Ecto neural progenitor cell (in vitro differentiated cells): ENCODE data around the gene SLC22A3.

Experiments
- DNase-seq: peaks from one replicate; pipeline ENCODE4 v3.0.0-alpha.2; 2018; ENCODE audit warnings: low spot score

Gene SLC22A3

DNA sequence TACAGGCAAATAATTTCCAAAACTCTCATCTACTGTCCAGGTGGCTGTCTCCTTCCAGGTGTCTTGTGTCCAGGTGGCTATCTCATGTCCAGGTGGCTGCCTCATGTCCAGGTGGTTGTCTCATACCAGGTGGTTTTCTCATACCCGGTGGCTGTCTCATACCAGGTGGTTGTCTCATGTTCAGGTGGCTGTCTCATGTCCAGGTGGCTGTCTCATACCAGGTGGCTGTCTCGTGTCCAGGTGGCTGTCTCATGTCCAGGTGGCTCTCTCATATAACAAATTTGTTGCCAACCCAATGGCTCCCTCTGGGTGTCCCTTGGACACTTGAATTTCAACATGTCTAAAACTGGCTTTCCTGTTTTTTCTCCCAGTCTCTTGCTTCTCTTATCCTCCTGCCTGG is 14.3 kb upstream of the SLC22A3 start:
- DNase-seq, result no peak

DNA sequence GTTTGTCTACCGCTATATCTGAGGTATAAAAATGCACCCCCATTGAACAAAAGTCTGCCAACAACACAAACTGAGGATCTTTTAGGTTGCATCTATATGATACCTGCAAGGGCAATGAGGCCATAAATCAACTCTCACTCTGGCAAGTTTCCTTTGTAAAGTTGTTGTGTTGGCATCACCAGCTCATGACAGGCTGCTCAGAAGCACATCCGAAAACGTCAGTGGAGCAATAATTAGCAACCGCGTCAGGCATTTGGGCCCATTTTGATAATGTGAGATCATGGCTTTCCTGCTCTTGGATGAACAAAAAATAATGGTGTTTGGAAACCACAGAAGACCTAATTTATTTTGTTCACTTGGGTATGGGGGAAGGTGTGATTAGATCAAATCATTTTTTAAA is 12.0 kb upstream of the SLC22A3 start:
- no peak for DNase-seq

DNA sequence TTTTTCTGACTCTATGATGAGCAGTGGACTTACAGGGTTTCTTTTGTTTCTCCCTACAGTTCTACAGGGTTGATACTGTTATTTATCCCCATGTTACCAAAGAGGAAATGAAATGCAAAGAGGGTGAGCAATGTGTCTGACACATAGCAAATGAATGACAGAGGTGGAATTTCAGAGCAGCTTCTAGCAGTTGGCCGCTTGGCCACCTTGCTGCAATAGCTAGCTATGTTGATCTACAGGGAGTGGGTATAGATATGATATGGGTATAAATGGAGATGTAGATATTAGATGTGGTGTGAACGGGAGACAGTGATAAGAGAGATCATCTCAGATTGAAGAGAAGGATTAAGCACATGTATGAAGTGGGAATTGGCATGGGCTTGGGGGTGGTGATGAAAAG is 10.9 kb upstream of the SLC22A3 start:
- no peak for DNase-seq

DNA sequence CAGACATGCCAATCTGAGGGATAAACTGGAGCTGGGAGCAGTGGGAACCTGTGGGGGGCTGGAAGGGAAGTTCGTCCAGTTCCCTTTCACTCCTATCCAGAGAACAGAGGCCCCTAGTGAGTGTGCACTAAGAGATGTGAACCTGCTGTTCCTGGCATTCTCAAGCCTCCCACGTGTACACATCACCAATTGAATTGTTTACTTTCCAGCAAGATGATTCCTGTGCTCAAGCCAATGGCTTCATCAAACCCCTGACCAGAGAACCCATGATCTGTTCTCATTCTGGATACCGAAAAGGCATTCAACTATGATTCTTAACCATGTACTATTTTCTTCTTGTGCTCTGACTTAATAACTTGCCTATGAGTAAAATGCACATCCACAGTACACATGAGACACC is 10.2 kb upstream of the SLC22A3 start:
- DNase-seq, result no peak

DNA sequence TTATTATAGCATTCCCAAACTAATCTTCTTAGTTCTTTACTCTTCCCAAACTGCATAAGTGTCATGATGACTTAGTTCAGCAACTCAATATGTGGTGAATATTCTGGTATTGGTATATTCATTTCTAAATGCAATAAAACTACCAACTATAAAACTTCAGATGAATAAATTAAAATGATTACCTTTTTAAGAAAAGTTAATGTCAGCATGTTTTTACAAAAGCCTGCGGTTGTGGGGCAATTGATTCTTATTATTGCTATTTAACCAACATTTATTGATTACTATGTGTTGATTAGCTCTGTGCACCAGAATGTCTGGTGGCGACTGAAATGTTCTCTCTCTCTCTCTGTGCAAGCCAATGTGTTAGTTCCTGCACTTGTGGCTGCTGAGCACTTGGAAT is 5.0 kb upstream of the SLC22A3 start:
- DNase-seq, result no peak

DNA sequence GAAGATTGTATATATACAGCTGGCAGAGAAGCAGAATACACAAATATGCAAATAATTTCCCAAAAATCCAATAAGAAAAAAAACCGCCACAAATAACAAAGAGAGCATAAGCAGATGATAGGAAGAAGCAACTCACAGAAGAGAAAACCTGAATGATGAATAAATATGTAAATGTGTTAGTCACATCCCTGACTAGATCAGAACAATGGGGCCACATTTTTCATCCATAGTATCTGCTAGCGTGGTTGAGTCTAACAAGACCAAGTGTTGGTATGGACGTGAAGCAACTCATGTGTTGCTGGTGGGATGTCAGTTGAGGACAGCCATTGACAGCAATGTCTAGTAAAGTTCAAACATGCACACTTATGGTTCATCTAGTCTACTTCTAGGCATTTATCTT is 3.9 kb upstream of the SLC22A3 start:
- no peak for DNase-seq

DNA sequence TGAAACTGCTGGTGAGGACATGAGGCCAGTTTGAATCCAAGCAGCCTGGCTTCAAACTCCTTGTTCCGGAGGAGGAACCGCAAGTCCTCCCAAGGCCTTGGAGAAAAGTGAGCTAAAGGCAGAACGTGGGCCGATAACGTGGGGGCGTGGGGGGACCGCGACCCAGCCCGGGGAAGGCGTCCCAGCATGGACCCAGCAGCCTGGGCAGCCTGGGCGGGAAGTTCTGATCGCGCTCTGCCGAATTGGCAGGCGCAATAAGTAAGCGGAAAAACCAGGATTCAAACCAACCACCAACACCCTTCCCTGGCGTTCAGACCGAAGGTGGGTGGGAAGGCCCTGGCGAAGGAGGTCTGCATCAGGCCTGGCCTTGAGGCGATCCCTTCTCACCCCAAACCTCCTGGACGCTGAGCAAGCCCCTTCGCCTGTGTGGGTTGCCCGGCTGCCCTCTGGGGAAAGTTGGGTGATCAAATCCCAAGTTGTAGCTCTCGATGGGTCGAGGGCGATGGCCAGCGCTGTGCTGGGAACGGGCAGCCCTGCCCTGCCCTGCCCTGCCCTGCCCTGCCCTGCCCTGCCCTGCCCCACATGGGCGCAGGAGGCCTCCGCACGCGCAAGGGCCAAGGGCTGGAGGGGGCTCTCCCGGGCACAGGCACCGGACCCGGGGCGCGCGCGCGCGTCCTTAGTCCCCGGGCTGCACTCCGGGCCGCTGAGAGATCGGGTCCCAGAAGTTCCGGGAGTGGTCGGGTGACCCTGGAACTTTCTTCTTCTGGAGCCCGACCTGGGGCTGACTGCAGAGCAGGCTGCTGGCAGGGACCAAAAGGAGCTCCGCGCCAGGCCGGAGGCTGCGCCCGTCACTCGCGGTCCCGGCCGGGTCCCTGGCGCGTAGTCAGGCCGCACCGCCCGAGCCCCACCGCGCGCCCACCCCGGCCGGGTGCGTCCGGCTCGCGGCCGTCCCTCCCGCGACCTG is 637 bp upstream of the SLC22A3 start:
- peak; percentile 58 for DNase-seq

DNA sequence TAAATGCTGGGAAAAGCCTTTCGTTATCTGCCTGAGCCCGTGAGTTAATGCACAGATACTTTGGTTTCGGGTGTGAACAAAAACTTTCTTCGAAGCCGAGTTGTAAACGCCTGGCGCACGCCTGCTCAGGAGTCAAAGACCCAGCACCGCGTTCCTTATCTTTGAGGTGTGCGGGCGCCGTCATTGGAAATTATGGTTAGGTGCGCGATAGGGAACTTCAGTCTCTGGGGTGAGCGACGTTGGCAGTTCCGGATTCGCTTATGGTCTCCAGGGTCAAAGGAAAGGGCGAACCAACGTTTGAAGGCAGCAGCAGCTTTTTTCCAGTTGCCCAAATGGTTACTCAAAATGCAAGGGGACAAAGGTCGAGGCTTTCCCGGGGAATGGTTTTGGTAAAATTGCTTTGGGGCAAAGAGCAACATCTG is 853 bp downstream of the SLC22A3 start:
- DNase-seq, result no peak

DNA sequence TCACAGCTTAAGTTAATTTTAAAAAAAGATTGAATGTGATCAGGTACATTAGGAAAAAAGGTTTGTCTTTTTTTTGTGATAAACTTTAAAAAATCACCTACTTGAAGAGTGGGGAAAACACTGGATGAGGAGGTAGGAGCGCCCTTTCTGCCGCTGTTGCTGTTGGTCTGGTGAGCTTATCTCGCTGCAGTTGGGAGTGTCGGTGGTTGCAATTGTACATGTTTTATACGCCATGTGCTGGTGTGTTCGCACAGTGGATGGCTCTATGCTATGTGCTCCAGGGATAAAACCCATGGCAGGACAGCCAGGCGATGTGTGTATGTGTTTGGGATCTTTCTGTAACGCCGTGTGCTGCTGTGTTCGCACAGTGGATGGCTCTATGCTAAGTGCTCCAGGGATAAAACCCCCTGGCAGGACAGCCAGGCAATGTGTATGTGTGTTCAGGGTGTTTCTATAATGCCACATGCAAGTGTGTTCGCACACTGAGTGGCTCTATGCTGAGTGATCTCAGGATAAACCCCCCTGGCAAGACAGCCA is 1.7 kb downstream of the SLC22A3 start:
- no peak for DNase-seq

DNA sequence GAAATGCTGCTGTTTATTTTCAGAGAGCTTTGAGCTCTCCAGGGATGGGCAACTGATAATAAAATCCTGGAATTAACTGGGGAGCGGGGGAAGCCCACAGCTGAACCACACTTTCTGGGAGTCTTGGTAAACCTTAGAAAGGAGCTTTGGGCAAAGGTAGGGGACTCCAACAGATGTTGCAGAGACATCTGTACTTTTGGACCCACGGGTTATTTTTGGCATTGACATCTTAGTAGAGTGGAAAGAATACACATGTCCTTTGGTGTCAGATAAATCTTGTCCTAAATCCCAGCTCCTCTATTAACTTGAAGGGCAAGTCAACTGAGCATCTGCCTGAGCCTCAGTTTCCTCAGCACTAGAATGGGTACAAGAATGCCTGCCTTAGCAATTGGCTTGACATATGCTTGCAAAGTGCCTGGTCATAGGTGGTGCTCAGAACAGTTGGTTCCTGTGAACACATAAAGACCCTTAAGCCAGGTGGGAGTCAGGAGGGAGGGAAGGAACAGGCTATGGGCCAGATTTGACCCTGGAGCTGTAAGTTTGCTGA is 5.8 kb downstream of the SLC22A3 start:
- no peak for DNase-seq

DNA sequence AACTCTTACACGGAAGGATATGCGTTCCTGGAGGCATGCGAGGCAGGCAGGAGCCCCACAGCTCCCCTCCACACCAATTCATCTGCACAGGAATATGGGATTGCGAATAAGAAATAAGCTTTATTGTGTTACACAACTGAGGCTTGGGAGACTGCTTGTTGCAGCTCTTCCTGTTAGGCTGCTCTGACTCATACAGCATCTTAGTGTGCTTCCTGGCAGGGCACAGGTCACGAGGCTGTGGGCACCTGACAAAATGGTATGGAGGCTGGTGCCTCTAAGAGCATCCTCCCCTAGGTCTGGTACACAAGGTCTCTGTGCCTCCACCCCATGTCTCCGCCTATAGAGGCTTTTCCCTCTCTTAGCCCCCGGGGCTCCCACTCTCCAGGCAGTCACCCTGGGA is 6.8 kb downstream of the SLC22A3 start:
- DNase-seq, result no peak

DNA sequence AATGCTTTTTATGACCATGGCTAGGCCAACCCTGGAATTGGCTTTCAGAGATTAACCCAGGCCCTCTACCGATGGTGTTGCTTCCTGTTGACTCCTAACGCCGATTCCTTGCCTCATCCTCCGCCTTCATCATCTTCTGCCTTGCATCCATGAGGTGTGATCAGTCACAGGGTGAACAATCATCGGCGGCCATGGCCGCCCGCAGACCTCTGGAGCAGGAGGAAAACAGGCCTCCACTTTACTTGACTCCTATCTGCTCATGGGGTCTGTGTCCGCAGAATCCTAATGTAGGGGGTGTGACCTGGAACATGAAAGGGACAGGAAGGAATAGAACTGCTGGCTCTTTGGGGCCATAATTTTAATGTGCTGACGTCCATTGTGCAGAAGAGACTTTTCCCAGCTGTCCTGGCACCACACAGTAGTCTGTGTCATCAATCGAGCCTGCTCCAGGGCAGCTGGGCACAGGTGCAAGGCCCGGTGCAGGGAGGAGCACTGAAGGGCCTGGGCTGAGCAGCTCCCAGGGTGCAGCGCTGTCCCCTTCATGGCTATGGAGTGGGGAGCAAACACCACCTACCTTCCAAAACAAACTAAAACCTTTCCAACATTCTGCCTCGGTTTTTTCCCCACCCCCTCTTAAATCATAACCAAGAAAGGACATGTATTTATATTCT is 8.0 kb downstream of the SLC22A3 start:
- no peak for DNase-seq

DNA sequence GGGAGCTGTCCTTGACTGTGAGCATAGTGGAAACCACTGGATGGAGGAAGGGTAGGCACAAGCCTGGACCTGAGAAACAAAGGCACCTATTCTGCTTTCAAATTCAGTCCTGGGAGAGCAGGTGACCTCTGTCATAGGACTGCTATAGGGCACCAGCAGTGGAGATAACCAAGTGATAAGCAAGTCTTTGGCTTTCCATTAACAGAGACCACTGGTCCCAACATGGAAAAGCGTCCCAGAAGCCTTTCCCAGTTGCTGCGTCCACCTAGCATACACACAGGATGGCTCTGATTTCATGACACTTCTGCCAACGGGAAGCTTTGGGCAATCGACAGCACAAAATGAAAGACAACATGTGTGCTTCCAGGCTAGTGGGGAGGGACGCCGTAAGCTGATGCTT is 8.9 kb downstream of the SLC22A3 start:
- no peak for DNase-seq

DNA sequence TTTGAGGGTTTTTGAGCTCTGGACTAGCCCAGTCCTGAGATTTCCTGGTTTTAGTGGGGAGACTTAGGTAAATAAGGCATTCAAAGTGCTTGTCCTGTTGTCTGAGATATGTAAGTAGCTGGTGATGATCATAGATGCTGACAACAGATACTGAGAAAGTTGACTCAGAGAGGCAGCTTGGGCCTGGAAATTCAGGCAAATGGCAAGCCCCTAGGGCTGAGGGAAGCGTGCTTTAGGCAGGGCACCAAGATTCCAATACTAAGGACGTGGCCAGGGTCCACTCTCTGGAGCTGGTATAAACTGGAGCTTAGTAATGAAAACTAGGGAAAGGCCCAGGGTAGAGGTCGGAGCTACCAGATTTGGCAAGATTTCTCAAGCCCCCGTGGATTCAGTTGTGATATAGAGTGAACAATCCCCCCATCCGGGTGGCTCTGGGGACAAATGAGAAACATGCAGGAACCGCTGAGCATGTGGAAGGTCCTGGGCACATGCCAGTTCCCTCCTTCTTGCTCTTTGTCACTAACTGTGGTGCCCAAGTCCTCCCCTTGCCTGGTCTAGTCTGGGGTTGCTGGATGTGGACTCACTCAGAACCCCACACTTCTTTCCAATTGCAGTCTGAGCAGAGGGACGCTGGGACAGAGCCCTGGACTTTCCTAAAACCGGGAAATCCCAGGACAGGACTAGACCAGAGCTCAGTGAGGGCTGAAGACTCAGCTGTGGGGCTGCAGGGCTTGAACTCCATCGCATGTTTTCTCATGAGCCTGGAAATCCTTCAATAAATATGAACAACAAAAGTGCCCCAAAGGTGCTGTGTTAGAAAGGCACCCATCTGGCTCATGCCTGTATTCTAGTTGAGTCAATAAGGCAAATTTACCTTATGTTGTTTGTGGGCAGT is 10.3 kb downstream of the SLC22A3 start:
- DNase-seq, result no peak

DNA sequence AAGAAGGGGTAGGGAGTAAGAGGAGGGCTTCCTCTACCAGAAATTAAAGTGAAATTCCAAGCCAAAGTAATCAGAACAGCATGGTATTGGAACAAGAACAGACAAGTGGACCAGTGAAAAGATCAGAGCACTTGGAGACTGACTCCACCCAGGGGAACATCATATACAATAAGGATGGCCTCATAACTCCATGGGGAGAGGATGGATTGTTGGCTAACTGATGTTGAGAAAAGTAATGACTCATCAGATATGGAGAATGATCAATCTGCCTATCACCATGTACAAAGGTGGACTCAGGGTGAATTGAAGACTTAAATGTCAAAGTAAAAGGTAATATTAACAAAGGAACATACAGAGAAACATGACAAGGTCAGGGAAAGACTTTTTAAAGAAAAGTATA is 12.8 kb downstream of the SLC22A3 start:
- DNase-seq, result no peak

DNA sequence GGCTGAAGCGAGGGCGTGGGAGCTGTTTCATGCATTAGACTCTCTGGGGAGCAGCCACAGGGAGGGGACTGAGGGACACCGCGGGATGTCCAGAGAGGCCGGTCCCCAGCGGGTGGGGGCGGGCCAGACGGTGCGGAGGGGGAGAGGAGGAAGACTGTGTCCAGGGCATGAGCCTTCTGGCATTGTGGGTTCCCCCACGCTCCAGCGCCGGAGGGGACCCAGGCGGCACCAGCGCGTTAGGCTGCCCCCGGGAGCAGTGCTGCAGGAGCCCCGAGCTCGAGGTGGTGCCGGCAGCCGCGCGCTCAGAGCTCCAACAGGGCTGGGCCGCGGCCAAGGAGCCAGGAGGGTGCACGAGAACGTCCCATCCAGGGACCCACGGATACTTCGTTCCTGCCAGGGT is 14.4 kb downstream of the SLC22A3 start:
- DNase-seq, result no peak

DNA sequence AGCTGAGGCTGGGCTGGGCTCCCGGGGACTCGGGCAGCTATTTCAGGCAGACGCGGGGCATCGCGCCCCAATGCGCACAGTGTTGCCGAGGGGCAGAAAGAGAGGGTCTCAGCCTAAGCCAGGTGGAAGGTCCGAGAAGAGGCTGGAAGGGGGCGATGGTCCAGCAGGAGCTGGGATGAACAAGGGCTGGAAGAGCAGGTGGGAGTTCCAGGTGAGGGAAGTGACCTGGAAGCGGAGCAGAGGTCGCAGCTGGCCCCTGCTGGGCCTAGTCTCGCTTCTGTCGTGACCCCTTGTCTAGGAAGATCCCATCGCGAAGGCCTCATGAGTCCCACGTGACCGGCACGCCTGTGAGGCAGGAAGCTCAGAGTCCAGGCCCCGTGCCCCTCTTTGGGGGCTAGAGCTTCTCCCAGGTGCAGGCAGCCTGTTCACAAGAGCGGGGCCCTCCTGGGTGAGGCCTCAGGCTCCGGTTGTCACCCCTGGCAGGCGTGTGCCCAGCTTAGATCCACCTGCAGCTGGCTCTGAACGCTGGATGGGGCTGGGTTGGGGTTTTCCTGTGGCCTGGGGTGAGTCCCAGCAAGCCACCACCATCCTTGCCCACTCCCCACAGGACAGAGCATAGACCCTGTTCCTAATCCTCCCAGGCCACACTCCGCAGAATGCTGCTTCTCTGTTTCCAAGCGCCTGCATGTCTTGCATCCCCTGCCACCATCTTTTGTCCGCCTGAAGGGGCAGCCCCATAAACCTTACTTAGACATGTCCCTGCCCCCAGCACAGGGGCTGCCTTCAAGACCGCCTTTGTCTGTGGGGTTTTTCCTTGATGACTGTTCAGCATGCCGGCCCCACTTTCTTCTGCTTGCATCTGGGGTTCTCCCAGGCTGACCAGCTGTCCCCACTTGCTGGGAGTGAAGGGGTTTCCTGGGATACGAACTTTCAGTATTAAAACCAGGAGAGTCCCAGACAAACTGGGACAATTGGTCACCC is 15.1 kb downstream of the SLC22A3 start:
- no peak for DNase-seq

DNA sequence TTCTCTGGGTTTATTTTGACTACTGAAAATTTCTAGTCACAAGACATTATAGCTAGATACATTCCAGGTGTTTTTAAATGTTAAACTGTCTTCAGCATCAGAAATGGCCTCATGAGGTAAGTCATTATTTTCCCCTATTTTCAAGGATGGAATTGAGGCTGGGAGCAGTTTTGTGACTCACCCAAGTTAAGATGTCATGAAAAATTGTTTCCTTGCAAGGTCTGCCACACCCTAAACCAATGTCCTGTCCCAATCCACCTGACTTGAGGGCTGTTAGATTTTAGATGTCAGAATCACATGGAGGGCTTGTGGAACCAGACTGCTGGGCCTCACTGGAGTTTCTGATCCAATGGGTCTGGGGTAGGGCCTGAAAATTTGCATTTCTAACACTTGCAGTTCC is 16.9 kb downstream of the SLC22A3 start:
- DNase-seq, result no peak

DNA sequence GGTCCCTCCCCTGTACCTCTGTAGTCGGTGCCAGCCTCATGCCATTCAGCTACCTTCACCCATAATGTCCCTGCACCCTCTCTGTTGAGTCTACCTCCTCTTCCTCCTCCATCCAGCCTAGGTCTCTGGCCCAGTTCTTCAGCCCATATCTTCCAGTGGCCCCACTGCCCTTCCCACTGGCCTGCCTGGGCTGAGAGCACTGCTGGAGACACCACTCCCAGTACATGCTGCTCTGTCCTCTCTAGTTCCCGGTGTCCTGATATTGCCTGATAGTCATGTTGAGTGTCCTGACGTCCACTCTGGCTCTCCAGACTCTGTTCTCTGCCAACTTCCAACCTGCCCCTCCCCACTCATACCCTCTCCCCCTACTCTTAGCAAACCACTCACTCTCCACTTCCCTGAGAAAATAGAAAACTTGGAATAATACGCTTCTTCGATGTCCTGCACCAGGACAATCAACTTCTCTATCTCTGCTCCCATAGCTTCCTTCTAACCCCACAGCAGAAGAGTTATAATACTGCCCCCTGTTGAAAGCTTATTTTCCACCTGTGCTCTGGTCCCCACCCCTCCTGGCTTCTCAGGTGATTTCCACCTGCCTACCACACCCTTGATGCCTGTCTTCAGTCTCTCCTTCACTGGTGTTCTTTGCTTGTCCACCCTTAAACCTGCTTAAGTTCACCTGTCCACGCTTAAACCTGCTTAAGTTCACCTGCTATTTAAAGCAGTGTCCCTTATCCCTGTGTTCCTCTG is 19.8 kb downstream of the SLC22A3 start:
- no peak for DNase-seq

DNA sequence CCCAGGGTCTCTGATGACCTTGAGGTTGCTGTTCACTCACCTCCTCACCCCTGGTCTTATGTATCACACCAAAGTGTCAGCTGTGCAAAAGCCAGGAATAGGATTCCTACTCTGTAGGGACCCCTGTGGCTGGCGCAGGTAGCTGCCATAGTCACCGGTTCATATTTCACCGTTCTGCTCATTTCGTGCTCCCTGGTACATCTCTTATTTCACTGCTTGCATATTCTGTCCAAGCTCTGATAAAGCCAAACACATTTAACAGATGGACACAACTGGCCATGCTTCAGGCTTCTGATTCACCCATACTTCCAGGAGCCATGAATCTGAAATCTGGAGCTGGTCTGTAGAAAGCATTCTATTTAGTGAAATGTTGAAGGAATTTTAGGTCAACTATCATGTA is 20.5 kb downstream of the SLC22A3 start:
- DNase-seq, result no peak
